Neural cell (in vitro differentiated cells): ENCODE data around the gene BOD1. TPM values are rescaled to one million over a fixed set of nuclear protein-coding genes. Genes with fewer than 3 reads are reported as not detected.

Experiments used
- H2AFZ ChIP-seq: fragments of 200-600, 300-800 bp; sonication (generic), shearing (Covaris generic); 2 replicates; pipeline ENCODE4 v1.6.0; 2014; ENCODE audit warnings: low read depth, mild to moderate bottlenecking, antibody characterized with exemption, low read length, moderate library complexity
- H3F3A ChIP-seq: fragments of 200-600 bp; shearing (Covaris generic); 2 replicates; pipeline ENCODE4 v1.6.1; 2016; ENCODE audit warnings: mild to moderate bottlenecking, moderate library complexity, mixed read lengths, antibody characterized with exemption, low read length; ENCODE audit not compliant: insufficient read depth, poor library complexity, severe bottlenecking
- H3K27ac ChIP-seq: fragments of 200-600, 300-800 bp; sonication (generic), shearing (Covaris generic); 2 replicates; pipeline ENCODE4 v1.5.1; 2014; ENCODE audit warnings: mild to moderate bottlenecking, low read length, moderate library complexity
- H3K27me3 ChIP-seq: fragments of 300-800, 200-600 bp; sonication (generic), shearing (Covaris generic); 2 replicates; pipeline ENCODE4 v1.6.0; 2014; ENCODE audit warnings: mild to moderate bottlenecking, low read depth, low read length, moderate library complexity; ENCODE audit not compliant: insufficient read depth
- H3K36me3 ChIP-seq: fragments of 300-800, 200-600 bp; sonication (generic), shearing (Covaris generic); 2 replicates; pipeline ENCODE4 v1.5.1; 2014; ENCODE audit warnings: mild to moderate bottlenecking, antibody characterized with exemption, low read length, moderate library complexity; ENCODE audit not compliant: insufficient read depth
- H3K4me2 ChIP-seq: fragments of 300-800, 200-600 bp; sonication (generic), shearing (Covaris generic); 2 replicates; pipeline ENCODE4 v1.6.0; 2014; ENCODE audit warnings: mild to moderate bottlenecking, low read length
- H3K4me3 ChIP-seq: fragments of 300-800, 200-600 bp; sonication (generic), shearing (Covaris generic); 2 replicates; pipeline ENCODE4 v1.5.1; 2014; ENCODE audit warnings: mild to moderate bottlenecking, low read length, moderate library complexity
- H3K79me2 ChIP-seq: fragments of 200-600 bp; shearing (Covaris generic); replicated peaks from 2 replicates; pipeline ENCODE4 v1.6.0; 2014; ENCODE audit warnings: mild to moderate bottlenecking, low read length, moderate library complexity; ENCODE audit not compliant: insufficient read depth
- H3K9ac ChIP-seq: fragments of 300-800, 200-600 bp; sonication (generic), shearing (Covaris generic); 2 replicates; pipeline ENCODE4 v1.6.1; 2016; ENCODE audit warnings: mild to moderate bottlenecking, low read length, mixed read lengths
- H3K9me2 ChIP-seq: fragments of 200-600 bp; shearing (Covaris generic); 2 replicates; pipeline ENCODE4 v1.6.1; 2016; ENCODE audit warnings: mild to moderate bottlenecking, low read length, mixed read lengths; ENCODE audit not compliant: insufficient read depth
- H3K9me3 ChIP-seq: fragments of 200-600, 300-800 bp; sonication (generic), shearing (Covaris generic); 2 replicates; pipeline ENCODE4 v1.6.1; 2016; ENCODE audit warnings: mild to moderate bottlenecking, mixed run types, low read length, moderate library complexity, mixed read lengths
- H4K20me1 ChIP-seq: fragments of 200-600 bp; shearing (Covaris generic); 2 replicates; pipeline ENCODE4 v1.6.1; 2016; ENCODE audit warnings: mild to moderate bottlenecking, mixed run types; ENCODE audit not compliant: insufficient read depth
- CTCF ChIP-seq: fragments of 450-650 bp; IDR thresholded peaks from 2 replicates; pipeline ENCODE4 v1.5.1; 2014; ENCODE audit warnings: antibody characterized with exemption, mild to moderate bottlenecking, moderate library complexity; ENCODE audit not compliant: poor library complexity, severe bottlenecking
- EP300 ChIP-seq: fragments of 450-650 bp; conservative IDR thresholded peaks from 2 replicates; pipeline ENCODE4 v1.6.1; 2014; ENCODE audit warnings: antibody characterized with exemption, mild to moderate bottlenecking, moderate library complexity; ENCODE audit not compliant: poor library complexity, severe bottlenecking
- EZH2 ChIP-seq: fragments of 200-600, 300-800 bp; shearing (Covaris generic), sonication (generic); IDR thresholded peaks from 2 replicates; pipeline ENCODE4 v1.6.1; 2014; ENCODE audit warnings: antibody characterized with exemption, low read length, borderline replicate concordance, mild to moderate bottlenecking; ENCODE audit not compliant: insufficient read depth, poor library complexity, severe bottlenecking
- MXI1 ChIP-seq: fragments of 450-650 bp; conservative IDR thresholded peaks from 2 replicates; pipeline ENCODE4 v1.6.1; 2014; ENCODE audit warnings: antibody characterized with exemption, mild to moderate bottlenecking; ENCODE audit not compliant: poor library complexity, severe bottlenecking
- POLR2AphosphoS5 ChIP-seq: IDR thresholded peaks from 2 replicates; pipeline ENCODE4 v1.6.1; 2012
- RAD21 ChIP-seq: fragments of 450-650 bp; conservative IDR thresholded peaks from 2 replicates; pipeline ENCODE4 v1.6.1; 2014; ENCODE audit warnings: antibody characterized with exemption, mild to moderate bottlenecking, moderate library complexity
- SMC3 ChIP-seq: fragments of 450-650 bp; conservative IDR thresholded peaks from 2 replicates; pipeline ENCODE4 v1.6.1; 2014; ENCODE audit warnings: antibody characterized with exemption, mild to moderate bottlenecking, moderate library complexity; ENCODE audit not compliant: poor library complexity
- TAF1 ChIP-seq: IDR thresholded peaks from 2 replicates; pipeline ENCODE4 v1.6.1; 2012; ENCODE audit warnings: low read depth
- polyA plus RNA-seq: library from polyadenylated mRNA; depleted of rRNA; stranded (reverse); fragments of >200 nt; gene quantifications from 2 replicates; pipeline ENCODE4 v1.2.3, GENCODE V29; 2014
- TF ChIP-seq, protein P1 (sequence below): IDR thresholded peaks from 2 replicates; pipeline ENCODE4 v1.6.1; 2012; ENCODE audit warnings: borderline replicate concordance

BOD1 gene
- polyA plus RNA-seq, 1 donor from 2014 or later = 178 TPM

GRCh38 chr5:173623789-173624188 is 7.3 kb upstream of the BOD1 start:
- Histone ChIP-seq H3K36me3 (no peaks in the 10 kb centered on the region), H3K9me3 (no peaks in the 10 kb centered on the region), H3K79me2 (no peaks in the 10 kb centered on the region), H4K20me1 (no peaks in the 10 kb centered on the region), H3K27ac (no peak overlapping the region), H3K9ac (no peak overlapping the region), H3K4me3 (no peak overlapping the region), H3K9me2 (no peaks in the 10 kb centered on the region), H3K4me2 (no peak overlapping the region), H3F3A (no peaks in the 10 kb centered on the region), H2AFZ (no peak overlapping the region), H3K27me3 (no peaks in the 10 kb centered on the region)
- TF ChIP-seq EP300 (no peak), TAF1 (no peak), MXI1 (no peak), CTCF (no peak), SMC3 (no peak), EZH2 (no peak), RAD21 (no peak), POLR2AphosphoS5 (no peak)
- TF ChIP-seq, protein P1, sequence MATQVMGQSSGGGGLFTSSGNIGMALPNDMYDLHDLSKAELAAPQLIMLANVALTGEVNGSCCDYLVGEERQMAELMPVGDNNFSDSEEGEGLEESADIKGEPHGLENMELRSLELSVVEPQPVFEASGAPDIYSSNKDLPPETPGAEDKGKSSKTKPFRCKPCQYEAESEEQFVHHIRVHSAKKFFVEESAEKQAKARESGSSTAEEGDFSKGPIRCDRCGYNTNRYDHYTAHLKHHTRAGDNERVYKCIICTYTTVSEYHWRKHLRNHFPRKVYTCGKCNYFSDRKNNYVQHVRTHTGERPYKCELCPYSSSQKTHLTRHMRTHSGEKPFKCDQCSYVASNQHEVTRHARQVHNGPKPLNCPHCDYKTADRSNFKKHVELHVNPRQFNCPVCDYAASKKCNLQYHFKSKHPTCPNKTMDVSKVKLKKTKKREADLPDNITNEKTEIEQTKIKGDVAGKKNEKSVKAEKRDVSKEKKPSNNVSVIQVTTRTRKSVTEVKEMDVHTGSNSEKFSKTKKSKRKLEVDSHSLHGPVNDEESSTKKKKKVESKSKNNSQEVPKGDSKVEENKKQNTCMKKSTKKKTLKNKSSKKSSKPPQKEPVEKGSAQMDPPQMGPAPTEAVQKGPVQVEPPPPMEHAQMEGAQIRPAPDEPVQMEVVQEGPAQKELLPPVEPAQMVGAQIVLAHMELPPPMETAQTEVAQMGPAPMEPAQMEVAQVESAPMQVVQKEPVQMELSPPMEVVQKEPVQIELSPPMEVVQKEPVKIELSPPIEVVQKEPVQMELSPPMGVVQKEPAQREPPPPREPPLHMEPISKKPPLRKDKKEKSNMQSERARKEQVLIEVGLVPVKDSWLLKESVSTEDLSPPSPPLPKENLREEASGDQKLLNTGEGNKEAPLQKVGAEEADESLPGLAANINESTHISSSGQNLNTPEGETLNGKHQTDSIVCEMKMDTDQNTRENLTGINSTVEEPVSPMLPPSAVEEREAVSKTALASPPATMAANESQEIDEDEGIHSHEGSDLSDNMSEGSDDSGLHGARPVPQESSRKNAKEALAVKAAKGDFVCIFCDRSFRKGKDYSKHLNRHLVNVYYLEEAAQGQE = no peak

- H3K4me3 ChIP-seq = no peak overlapping the region
- TF ChIP-seq POLR2AphosphoS5 = no peak
- no peaks in the 10 kb centered on the region for H3K9me2 ChIP-seq
- H3K27ac ChIP-seq = no peak overlapping the region
- no peak overlapping the region for H3K9ac ChIP-seq
- no peaks in the 10 kb centered on the region for H3F3A ChIP-seq
- no peaks in the 10 kb centered on the region for H4K20me1 ChIP-seq
- H3K4me2 ChIP-seq = no peak overlapping the region
- H3K27me3 ChIP-seq = no peaks in the 10 kb centered on the region
- no peaks in the 10 kb centered on the region for H3K36me3 ChIP-seq
- no peaks in the 10 kb centered on the region for H3K9me3 ChIP-seq
- no peak overlapping the region for H2AFZ ChIP-seq
- no peaks in the 10 kb centered on the region for H3K79me2 ChIP-seq
Observed at GRCh38 chr5:173623296-173623771, 6.9 kb upstream of the BOD1 start.
